Colon (tissue), 2 donors: ENCODE measurements around the gene SLC25A17.
"Not testable (repeated sequence)": the region's sequence is repeated elsewhere in the genome, so short reads cannot be mapped to it uniquely, and the experiment has no call there.

Source experiments
- FAIRE-seq: peaks from 2 replicates; lab custom pipeline; 2012; peaks lifted over from hg19 to GRCh38; lab: Jason Lieb, UNC
- donor health status: control.
- donor health status: control.

Gene SLC25A17

GRCh38 chr22:40818747-40819598, at the start of gene SLC25A17:
TSS of gene SLC25A17 (minus strand) at chr22:40819346. CDS start at chr22:40819248, 98 bp downstream.
- FAIRE-seq: no peak

GRCh38 chr22:40868379-40868778, 49.2 kb upstream of the SLC25A17 start:
- not testable (repeated sequence) for FAIRE-seq

- FAIRE-seq: no peak
These were observed 48.0 kb upstream of the SLC25A17 start for GRCh38 chr22:40867109-40867508.

GRCh38 chr22:40862537-40862936, 43.4 kb upstream of the SLC25A17 start:
- FAIRE-seq: no peak

GRCh38 chr22:40862013-40862412, 42.9 kb upstream of the SLC25A17 start, which contains the start of gene DNAJB7:
TSS of gene DNAJB7 (minus strand) at chr22:40862113. CDS start at chr22:40861994, 119 bp downstream.
- no peak for FAIRE-seq

GRCh38 chr22:40857309-40857855, 38.2 kb upstream of the SLC25A17 start:
- FAIRE-seq: no peak

- FAIRE-seq: peak; percentile 65
These were observed 37.6 kb upstream of the SLC25A17 start, which contains the start of the genes ST13 and XPNPEP3 for GRCh38 chr22:40856513-40857308. TSS of gene ST13 (minus strand) at chr22:40856639. CDS start at chr22:40856540, 99 bp downstream. TSS of gene XPNPEP3 (plus strand) at chr22:40857148. CDS start at chr22:40857182, 34 bp downstream.

- no peak for FAIRE-seq
These were observed 36.9 kb upstream of the SLC25A17 start for GRCh38 chr22:40855979-40856512.

GRCh38 chr22:40855071-40855978, 36.2 kb upstream of the SLC25A17 start:
- FAIRE-seq: no peak

GRCh38 chr22:40853961-40854360, 34.8 kb upstream of the SLC25A17 start:
- FAIRE-seq: no peak

GRCh38 chr22:40853333-40853732, 34.2 kb upstream of the SLC25A17 start:
- FAIRE-seq: no peak

- not testable (repeated sequence) for FAIRE-seq
These were observed 26.7 kb upstream of the SLC25A17 start for GRCh38 chr22:40845816-40846215.

GRCh38 chr22:40844951-40845350, 25.8 kb upstream of the SLC25A17 start:
- FAIRE-seq: no peak

- no peak for FAIRE-seq
These were observed 19.3 kb upstream of the SLC25A17 start for GRCh38 chr22:40838486-40838885.

GRCh38 chr22:40834619-40835018, 15.5 kb upstream of the SLC25A17 start:
- no peak for FAIRE-seq

- no peak for FAIRE-seq
These were observed 10.0 kb upstream of the SLC25A17 start for GRCh38 chr22:40829131-40829530.

- FAIRE-seq: no peak
These were observed 8.0 kb upstream of the SLC25A17 start for GRCh38 chr22:40826984-40827741.

GRCh38 chr22:40826292-40826691, 7.1 kb upstream of the SLC25A17 start:
- FAIRE-seq: not testable (repeated sequence)

- FAIRE-seq: no peak
These were observed 4.3 kb upstream of the SLC25A17 start for GRCh38 chr22:40823426-40823825.

- no peak for FAIRE-seq
These were observed 524 bp upstream of the SLC25A17 start for GRCh38 chr22:40819599-40820140.
